Fibroblast of villous mesenchyme (primary cell): ENCODE measurements around the gene SFXN2. TPM values are rescaled to one million over a fixed set of nuclear protein-coding genes. Genes with fewer than 3 reads are reported as not detected.

ENCODE experiments used
- DNase-seq: peaks from one replicate; pipeline ENCODE4 v3.0.0-alpha.2; 2010; ENCODE audit warnings: low read depth
- H3K4me3 ChIP-seq: 2 replicates; pipeline ENCODE4 v1.5.1; 2011; ENCODE audit warnings: low read depth, mild to moderate bottlenecking, low read length
- CTCF ChIP-seq: IDR thresholded peaks from 2 replicates; pipeline ENCODE4 v1.5.1; 2012; ENCODE audit warnings: low read depth, mild to moderate bottlenecking, low read length; ENCODE audit not compliant: insufficient read depth
- total RNA-seq: library from RNA; depleted of rRNA; stranded (reverse); fragments of >200 nt; gene quantifications from 2 replicates; pipeline ENCODE4 v1.2.3, GENCODE V29; 2012

Gene SFXN2
- total RNA-seq, 1 donor, result 3.5 TPM

GRCh38 chr10:102676534-102677315, 37.7 kb upstream of the SFXN2 start:
- DNase-seq, result no peak
- H3K4me3 ChIP-seq, result peak overlapping the region; percentile 17
- no peak for TF ChIP-seq CTCF

GRCh38 chr10:102677331-102678067, 36.9 kb upstream of the SFXN2 start:
- TF ChIP-seq CTCF, result no peak
- DNase-seq, result no peak
- H3K4me3 ChIP-seq, result no peak overlapping the region

GRCh38 chr10:102678068-102678400, 36.4 kb upstream of the SFXN2 start:
- H3K4me3 ChIP-seq, result no peak overlapping the region
- no peak for TF ChIP-seq CTCF
- no peak for DNase-seq

GRCh38 chr10:102678842-102679289, 35.6 kb upstream of the SFXN2 start:
- H3K4me3 ChIP-seq, result no peak overlapping the region
- TF ChIP-seq CTCF, result peak; percentile 83
- peak; percentile 81 for DNase-seq

- DNase-seq, result no peak
- no peak for TF ChIP-seq CTCF
- H3K4me3 ChIP-seq, result no peak overlapping the region
These were observed 34.8 kb upstream of the SFXN2 start for GRCh38 chr10:102679596-102679995.

- DNase-seq, result no peak
- no peak for TF ChIP-seq CTCF
- H3K4me3 ChIP-seq, result no peak overlapping the region
These were observed 32.7 kb upstream of the SFXN2 start for GRCh38 chr10:102681696-102682095.
